Vagina (tissue), 2 donors: Measurements from ENCODE around the gene WFDC2. TPM values are rescaled to one million over a fixed set of nuclear protein-coding genes. Genes with fewer than 3 reads are reported as not detected.

Source experiments
- DNase-seq, 2 donors: peaks; one replicate each; pipeline ENCODE4 v3.0.0-alpha.2; 2017; ENCODE audit errors: extremely low spot score in 2 of 2
- H3K27ac ChIP-seq: fragments of 200-600 bp; sonication (generic); one replicate; pipeline ENCODE4 v1.5.1; 2019
- H3K27me3 ChIP-seq: fragments of 200-600 bp; sonication (generic); one replicate; pipeline ENCODE4 v1.5.1; 2019
- H3K36me3 ChIP-seq, 2 donors: fragments of 200-600 bp; sonication (generic); one replicate each; pipeline ENCODE4 v1.5.1; 2017 to 2019
- H3K4me1 ChIP-seq: fragments of 200-600 bp; sonication (generic); one replicate; pipeline ENCODE4 v1.5.1; 2019
- H3K4me3 ChIP-seq, 2 donors: fragments of 200-600 bp; sonication (generic); 1 replicate in 1 of 2; 2 replicates in 1 of 2; pipeline ENCODE4 v1.5.1; 2016 to 2019
- H3K9me3 ChIP-seq: fragments of 200-600 bp; sonication (generic); one replicate; pipeline ENCODE4 v1.5.1; 2019
- CTCF ChIP-seq, 3 experiments: fragments of 450-650 bp in 2 of 3; fragments of 200-600 bp in 1 of 3; sonication (generic) in 1 of 3; IDR thresholded peaks; one replicate each; pipeline ENCODE4 v1.5.1; 2017 to 2019; ENCODE audit warnings: antibody characterized with exemption in 3 of 3, mild to moderate bottlenecking in 2 of 3, moderate library complexity in 2 of 3
- POLR2A ChIP-seq, 2 donors: fragments of 450-650 bp; IDR thresholded peaks; one replicate each; pipeline ENCODE4 v1.6.1; 2017; ENCODE audit warnings: antibody characterized with exemption in 2 of 2, mild to moderate bottlenecking in 2 of 2, moderate library complexity in 2 of 2
- POLR2AphosphoS5 ChIP-seq, 2 donors: sonication (generic); formaldehyde crosslinking; IDR thresholded peaks; one replicate each; pipeline ENCODE4 v1.9.0; 2017; ENCODE audit warnings: antibody characterized with exemption in 2 of 2, mild to moderate bottlenecking in 2 of 2, low read depth in 1 of 2; ENCODE audit not compliant: insufficient read depth in 1 of 2
- intact Hi-C: fragments of 100-400 bp; cut with DNase I; formaldehyde crosslinking; loops from one replicate; pipeline ENCODE4 v1.15.1; 2023
- total RNA-seq: library from RNA; depleted of rRNA; stranded (reverse); fragments of >200 nt; gene quantifications from one replicate; pipeline ENCODE4 v1.2.3, GENCODE V29; 2016

WFDC2 gene
- total RNA-seq, 1 donor from 2014 or later, result 2.2 TPM

- TF ChIP-seq CTCF (IDR thresholded peaks at IDR 0.05) (no peak), POLR2AphosphoS5 (IDR thresholded peaks at IDR 0.05; ENCODE audit: insufficient read depth in 1 of 2, low read depth in 1 of 2) (no peak), POLR2A (IDR thresholded peaks at IDR 0.05) (no peak)
- Histone ChIP-seq H3K4me3 (no peak overlapping the region), H3K27me3 (no peaks in the 10 kb centered on the region), H3K4me1 (no peaks in the 10 kb centered on the region), H3K27ac (no peak overlapping the region), H3K36me3 (no peaks in the 10 kb centered on the region), H3K9me3 (no peaks in the 10 kb centered on the region)
- DNase-seq, result no peak
- intact Hi-C loops, result no loop called here
Observed at GRCh38 chr20:45496166-45496565, 26.6 kb downstream of the WFDC2 start.

GRCh38 chr20:45497971-45498494 is 28.5 kb downstream of the WFDC2 start:
- H3K4me1 ChIP-seq, result no peaks in the 10 kb centered on the region
- no peaks in the 10 kb centered on the region for H3K36me3 ChIP-seq
- H3K27me3 ChIP-seq, result no peaks in the 10 kb centered on the region
- DNase-seq, result peak in 1 of 2 donors; percentile 37
- no peak for TF ChIP-seq POLR2A (IDR thresholded peaks at IDR 0.05)
- no peaks in the 10 kb centered on the region for H3K9me3 ChIP-seq
- intact Hi-C loops, result no loop called here
- H3K4me3 ChIP-seq, result no peak overlapping the region
- H3K27ac ChIP-seq, result no peak overlapping the region

GRCh38 chr20:45500022-45500421 is 30.5 kb downstream of the WFDC2 start:
- intact Hi-C loops, result no loop called here
- Histone ChIP-seq H3K27ac (no peak overlapping the region), H3K4me3 (no peak overlapping the region), H3K36me3 (no peaks in the 10 kb centered on the region), H3K9me3 (no peaks in the 10 kb centered on the region), H3K4me1 (no peaks in the 10 kb centered on the region), H3K27me3 (no peaks in the 10 kb centered on the region)
- TF ChIP-seq POLR2A (IDR thresholded peaks at IDR 0.05) (no peak), POLR2AphosphoS5 (IDR thresholded peaks at IDR 0.05; ENCODE audit: insufficient read depth in 1 of 2, low read depth in 1 of 2) (no peak), CTCF (IDR thresholded peaks at IDR 0.05) (no peak)
- DNase-seq, result peak in 1 of 2 donors; percentile 65

GRCh38 chr20:45501600-45501999 is 32.0 kb downstream of the WFDC2 start:
- TF ChIP-seq CTCF (IDR thresholded peaks at IDR 0.05) (no peak), POLR2A (IDR thresholded peaks at IDR 0.05) (no peak), POLR2AphosphoS5 (IDR thresholded peaks at IDR 0.05; ENCODE audit: insufficient read depth in 1 of 2, low read depth in 1 of 2) (no peak)
- DNase-seq, result no peak
- no peaks in the 10 kb centered on the region for H3K27me3 ChIP-seq
- no peak overlapping the region for H3K4me3 ChIP-seq
- intact Hi-C loops, result no loop called here
- H3K9me3 ChIP-seq, result no peaks in the 10 kb centered on the region
- H3K36me3 ChIP-seq, result no peaks in the 10 kb centered on the region
- no peaks in the 10 kb centered on the region for H3K4me1 ChIP-seq
- H3K27ac ChIP-seq, result no peak overlapping the region

GRCh38 chr20:45502561-45502960 is 33.0 kb downstream of the WFDC2 start:
- DNase-seq, result no peak
- no peaks in the 10 kb centered on the region for H3K36me3 ChIP-seq
- no peaks in the 10 kb centered on the region for H3K9me3 ChIP-seq
- no peaks in the 10 kb centered on the region for H3K4me1 ChIP-seq
- H3K27ac ChIP-seq, result no peak overlapping the region
- no peak overlapping the region for H3K4me3 ChIP-seq
- TF ChIP-seq CTCF (IDR thresholded peaks at IDR 0.05) (no peak), POLR2A (IDR thresholded peaks at IDR 0.05) (no peak), POLR2AphosphoS5 (IDR thresholded peaks at IDR 0.05; ENCODE audit: insufficient read depth in 1 of 2, low read depth in 1 of 2) (no peak)
- intact Hi-C loops, result no loop called here
- no peaks in the 10 kb centered on the region for H3K27me3 ChIP-seq
